Measurements from ENCODE around the gene XKR8. TPM values are rescaled to one million over a fixed set of nuclear protein-coding genes. Genes with fewer than 3 reads are reported as not detected.
"Not testable (repeated sequence)": the region's sequence is repeated elsewhere in the genome, so short reads cannot be mapped to it uniquely, and the experiment has no call there.

The XKR8 gene
- total RNA-seq, 1 experiment from 2014 or later, result 2.8 TPM

DNA sequence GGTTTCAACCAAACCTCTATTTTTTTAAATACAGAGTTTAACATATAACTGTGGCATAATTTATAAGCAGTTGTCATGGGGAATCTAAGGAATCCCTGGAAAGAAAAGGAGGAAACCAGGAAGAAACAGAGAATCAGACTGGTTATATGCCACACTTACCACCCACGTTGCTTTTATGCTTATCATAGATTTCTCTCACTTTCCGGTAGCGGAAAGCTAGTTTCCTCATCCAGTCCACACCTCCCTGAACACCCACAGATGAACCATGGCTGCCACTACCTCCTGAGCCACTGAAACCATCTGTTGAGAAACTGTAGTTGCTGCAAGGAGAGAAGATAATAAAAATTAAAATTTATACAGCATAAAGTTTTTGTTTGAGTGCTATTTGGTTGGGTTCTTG lies 33.5 kb downstream of the XKR8 start:
- TF ChIP-seq, protein P1, sequence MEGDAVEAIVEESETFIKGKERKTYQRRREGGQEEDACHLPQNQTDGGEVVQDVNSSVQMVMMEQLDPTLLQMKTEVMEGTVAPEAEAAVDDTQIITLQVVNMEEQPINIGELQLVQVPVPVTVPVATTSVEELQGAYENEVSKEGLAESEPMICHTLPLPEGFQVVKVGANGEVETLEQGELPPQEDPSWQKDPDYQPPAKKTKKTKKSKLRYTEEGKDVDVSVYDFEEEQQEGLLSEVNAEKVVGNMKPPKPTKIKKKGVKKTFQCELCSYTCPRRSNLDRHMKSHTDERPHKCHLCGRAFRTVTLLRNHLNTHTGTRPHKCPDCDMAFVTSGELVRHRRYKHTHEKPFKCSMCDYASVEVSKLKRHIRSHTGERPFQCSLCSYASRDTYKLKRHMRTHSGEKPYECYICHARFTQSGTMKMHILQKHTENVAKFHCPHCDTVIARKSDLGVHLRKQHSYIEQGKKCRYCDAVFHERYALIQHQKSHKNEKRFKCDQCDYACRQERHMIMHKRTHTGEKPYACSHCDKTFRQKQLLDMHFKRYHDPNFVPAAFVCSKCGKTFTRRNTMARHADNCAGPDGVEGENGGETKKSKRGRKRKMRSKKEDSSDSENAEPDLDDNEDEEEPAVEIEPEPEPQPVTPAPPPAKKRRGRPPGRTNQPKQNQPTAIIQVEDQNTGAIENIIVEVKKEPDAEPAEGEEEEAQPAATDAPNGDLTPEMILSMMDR (IDR thresholded peaks at IDR 0.05; ENCODE audit: unreplicated experiment), result no peak
- no peak overlapping the region for H3K27ac Mint-ChIP-seq (ENCODE audit: low read depth, unreplicated experiment)
- H3K9me3 Mint-ChIP-seq (ENCODE audit: unreplicated experiment), result no peaks in the 10 kb centered on the region
- BruUV-seq (replicated peaks), result no TSS peak
- H3K27me3 Mint-ChIP-seq (ENCODE audit: insufficient read depth, unreplicated experiment), result no peaks in the 10 kb centered on the region
- POLR2A ChIA-PET, result no interaction called here
- no peaks in the 10 kb centered on the region for H3K4me1 Mint-ChIP-seq (ENCODE audit: insufficient read depth, unreplicated experiment)
- peaks cover 93% of the 10 kb centered on the region for H3K36me3 Mint-ChIP-seq (ENCODE audit: insufficient read depth, unreplicated experiment)
- CTCF ChIA-PET, result interaction anchor here (0.6 to 1.3 kb wide), 2 partner anchors 13 to 135 kb away, joined by 4 to 6 read pairs; no protein-coding TSS in a partner anchor
- no peak overlapping the region for H3K4me3 Mint-ChIP-seq (ENCODE audit: unreplicated experiment)
- intact Hi-C loops (cut with micrococcal nuclease), result no loop called here
- DNase-seq (ENCODE audit: unreplicated experiment), result no peak

DNA sequence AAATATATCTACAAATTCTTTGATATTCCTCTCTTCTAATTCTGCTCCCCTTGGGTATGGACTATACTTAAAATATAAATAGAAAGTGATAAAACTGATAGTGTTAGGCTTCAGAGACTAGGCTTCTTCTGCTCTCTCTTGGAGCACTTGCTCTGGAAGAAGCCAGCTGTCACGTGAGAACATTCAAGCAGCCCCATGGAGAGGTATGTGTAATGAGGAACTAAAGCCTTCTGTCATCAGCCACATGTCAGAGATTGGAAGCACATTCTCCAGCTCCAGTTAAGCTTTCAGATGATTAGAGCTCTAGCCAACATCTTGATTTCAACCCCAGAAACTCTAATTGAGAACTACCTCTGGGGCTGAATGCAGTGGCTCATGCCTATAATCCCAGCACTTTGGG lies 34.3 kb downstream of the XKR8 start:
- BruUV-seq (replicated peaks), result no TSS peak
- intact Hi-C loops (cut with micrococcal nuclease), result no loop called here

DNA sequence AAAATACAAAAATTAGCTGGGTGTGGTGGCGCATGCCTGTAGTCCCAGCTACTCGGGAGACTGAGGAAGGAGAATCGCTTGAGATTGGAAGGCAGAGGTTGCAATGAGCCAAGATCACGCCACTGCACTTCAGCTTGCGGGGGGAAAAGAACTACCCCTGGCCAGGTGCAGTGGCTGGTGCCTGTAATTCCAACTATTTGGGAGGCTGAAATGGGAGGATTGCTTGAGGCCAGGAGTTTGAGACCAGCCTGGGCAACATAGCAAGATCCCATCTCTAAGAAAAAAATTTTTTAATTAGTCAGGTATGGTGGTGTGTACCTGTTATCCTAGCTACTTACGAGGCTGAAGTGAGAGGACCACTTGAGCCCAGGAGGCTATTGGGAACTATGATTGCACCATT lies 34.8 kb downstream of the XKR8 start:
- intact Hi-C loops (cut with micrococcal nuclease); H3K4me3 Mint-ChIP-seq (ENCODE audit: unreplicated experiment); H3K4me1 Mint-ChIP-seq (ENCODE audit: insufficient read depth, unreplicated experiment); H3K27ac Mint-ChIP-seq (ENCODE audit: low read depth, unreplicated experiment); DNase-seq (ENCODE audit: unreplicated experiment); H3K9me3 Mint-ChIP-seq (ENCODE audit: unreplicated experiment); POLR2A ChIA-PET; BruUV-seq (replicated peaks); H3K27me3 Mint-ChIP-seq (ENCODE audit: insufficient read depth, unreplicated experiment): not testable (repeated sequence)
- H3K36me3 Mint-ChIP-seq (ENCODE audit: insufficient read depth, unreplicated experiment), result peaks cover 91% of the 10 kb centered on the region
- CTCF ChIA-PET, result interaction anchor here (0.6 kb wide), 1 partner anchor 12 kb away, joined by 3 read pairs; no protein-coding TSS in a partner anchor

More for the DNA sequence above, 34.3 kb downstream of the XKR8 start:
- Mint-ChIP-seq H3K27ac (ENCODE audit: low read depth, unreplicated experiment) (no peak overlapping the region), H3K27me3 (ENCODE audit: insufficient read depth, unreplicated experiment) (no peaks in the 10 kb centered on the region), H3K4me1 (ENCODE audit: insufficient read depth, unreplicated experiment) (no peaks in the 10 kb centered on the region), H3K36me3 (ENCODE audit: insufficient read depth, unreplicated experiment) (peaks cover 91% of the 10 kb centered on the region), H3K9me3 (ENCODE audit: unreplicated experiment) (no peaks in the 10 kb centered on the region), H3K4me3 (ENCODE audit: unreplicated experiment) (no peak overlapping the region)
- TF ChIP-seq, protein P1 (IDR thresholded peaks at IDR 0.05; ENCODE audit: unreplicated experiment), result no peak
- CTCF ChIA-PET, result interaction anchor here (0.6 kb wide), 1 partner anchor 13 kb away, joined by 3 read pairs; no protein-coding TSS in a partner anchor
- POLR2A ChIA-PET, result no interaction called here
- DNase-seq (ENCODE audit: unreplicated experiment), result no peak

DNA sequence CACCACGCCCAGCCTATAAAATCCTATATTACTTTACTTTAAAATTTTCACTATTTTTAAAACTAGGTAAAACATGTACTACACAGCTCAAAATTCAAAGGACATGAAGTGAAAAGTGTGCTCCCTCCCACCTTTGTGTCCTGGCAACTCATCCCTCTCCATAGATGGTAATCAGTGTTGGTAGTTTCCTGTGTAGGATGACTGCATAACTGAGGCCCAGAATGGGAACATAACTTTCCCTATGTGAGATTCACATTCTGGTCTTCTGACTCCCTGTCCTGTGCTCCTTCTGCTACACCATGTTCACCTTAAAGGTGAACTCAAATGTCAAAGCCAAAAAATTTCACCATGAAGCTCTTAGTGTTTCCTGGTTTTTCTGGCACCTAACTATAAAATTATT lies 39.3 kb downstream of the XKR8 start:
- no TSS peak for BruUV-seq (replicated peaks)
- POLR2A ChIA-PET, result interaction anchor here (0.6 kb wide), 1 partner anchor 13 kb away, joined by 3 read pairs; no protein-coding TSS in a partner anchor
- DNase-seq (ENCODE audit: unreplicated experiment), result no peak
- H3K4me1 Mint-ChIP-seq (ENCODE audit: insufficient read depth, unreplicated experiment), result no peaks in the 10 kb centered on the region
- no peaks in the 10 kb centered on the region for H3K9me3 Mint-ChIP-seq (ENCODE audit: unreplicated experiment)
- CTCF ChIA-PET, result interaction anchor here (0.7 kb wide), 1 partner anchor 128 kb away, joined by 3 read pairs; no protein-coding TSS in a partner anchor
- TF ChIP-seq, protein P1 (IDR thresholded peaks at IDR 0.05; ENCODE audit: unreplicated experiment), result no peak
- intact Hi-C loops (cut with micrococcal nuclease), result no loop called here
- no peak overlapping the region for H3K4me3 Mint-ChIP-seq (ENCODE audit: unreplicated experiment)
- H3K36me3 Mint-ChIP-seq (ENCODE audit: insufficient read depth, unreplicated experiment), result peaks cover 89% of the 10 kb centered on the region
- H3K27me3 Mint-ChIP-seq (ENCODE audit: insufficient read depth, unreplicated experiment), result no peaks in the 10 kb centered on the region
- H3K27ac Mint-ChIP-seq (ENCODE audit: low read depth, unreplicated experiment), result no peak overlapping the region

DNA sequence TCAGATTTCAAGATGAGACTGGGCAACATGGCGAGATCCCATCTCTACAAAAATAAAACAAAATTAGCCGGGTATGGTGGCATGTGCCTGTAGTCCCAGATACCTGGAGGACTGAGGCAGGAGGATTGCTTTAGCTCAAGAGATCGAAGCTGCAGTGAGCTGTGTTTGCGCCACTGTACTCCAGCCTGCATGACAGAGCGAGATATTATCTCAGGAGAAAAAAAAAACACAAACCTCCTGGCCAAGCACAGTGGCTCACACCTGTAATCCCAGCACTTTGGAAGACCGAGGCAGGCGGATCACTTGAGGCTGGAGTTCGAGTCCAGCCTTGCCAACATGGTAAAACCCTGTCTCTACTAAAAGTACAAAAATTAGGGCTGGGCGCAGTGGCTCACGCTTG lies 42.8 kb downstream of the XKR8 start:
- ChIA-PET CTCF (no interaction called here), POLR2A (interaction anchor here (0.6 to 1.3 kb wide), 3 partner anchors 10 to 86 kb away, joined by 3 read pairs; partner anchors contain the start of gene EYA3)
- no peak overlapping the region for H3K4me3 Mint-ChIP-seq (ENCODE audit: unreplicated experiment)
- no peaks in the 10 kb centered on the region for H3K9me3 Mint-ChIP-seq (ENCODE audit: unreplicated experiment)
- BruUV-seq (replicated peaks), result no TSS peak
- no peak overlapping the region for H3K27ac Mint-ChIP-seq (ENCODE audit: low read depth, unreplicated experiment)
- no peak for DNase-seq (ENCODE audit: unreplicated experiment)
- TF ChIP-seq, protein P1 (IDR thresholded peaks at IDR 0.05; ENCODE audit: unreplicated experiment), result no peak
- H3K36me3 Mint-ChIP-seq (ENCODE audit: insufficient read depth, unreplicated experiment), result peaks cover 87% of the 10 kb centered on the region
- H3K4me1 Mint-ChIP-seq (ENCODE audit: insufficient read depth, unreplicated experiment), result no peaks in the 10 kb centered on the region
- H3K27me3 Mint-ChIP-seq (ENCODE audit: insufficient read depth, unreplicated experiment), result no peaks in the 10 kb centered on the region
- intact Hi-C loops (cut with micrococcal nuclease), result loop anchor here (10.0 kb wide), 1 partner anchor 202 kb away; no protein-coding TSS in a partner anchor

DNA sequence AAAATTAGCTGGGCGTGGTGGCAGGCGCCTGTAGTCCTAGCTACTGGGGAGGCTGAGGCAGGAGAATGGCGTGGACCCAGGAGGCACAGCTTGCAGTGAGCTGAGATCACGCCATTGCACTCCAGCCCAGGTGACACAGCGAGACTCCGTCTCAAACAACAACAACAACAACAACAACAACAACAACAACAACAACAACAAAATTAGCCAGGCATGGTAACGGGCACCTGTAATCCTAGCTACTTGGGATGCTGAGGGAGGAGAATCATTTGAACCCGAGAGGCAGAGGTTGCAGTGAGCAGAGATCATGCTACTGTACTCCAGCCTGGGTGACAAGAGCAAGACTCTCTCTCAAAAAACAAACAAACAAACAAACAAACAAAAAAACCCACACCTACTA lies 43.3 kb downstream of the XKR8 start:
- H3K27ac Mint-ChIP-seq (ENCODE audit: low read depth, unreplicated experiment); CTCF ChIA-PET; H3K4me1 Mint-ChIP-seq (ENCODE audit: insufficient read depth, unreplicated experiment); BruUV-seq (replicated peaks); H3K27me3 Mint-ChIP-seq (ENCODE audit: insufficient read depth, unreplicated experiment); H3K4me3 Mint-ChIP-seq (ENCODE audit: unreplicated experiment); DNase-seq (ENCODE audit: unreplicated experiment); H3K9me3 Mint-ChIP-seq (ENCODE audit: unreplicated experiment): not testable (repeated sequence)
- POLR2A ChIA-PET, result interaction anchor here (1.3 kb wide), 1 partner anchor 11 kb away, joined by 3 read pairs; no protein-coding TSS in a partner anchor
- peaks cover 87% of the 10 kb centered on the region for H3K36me3 Mint-ChIP-seq (ENCODE audit: insufficient read depth, unreplicated experiment)
- intact Hi-C loops (cut with micrococcal nuclease), result loop anchor here (10.0 kb wide), 1 partner anchor 202 kb away; no protein-coding TSS in a partner anchor
